BE2C (cell line): ENCODE results near the gene GASK1A.

Source experiments
- DNase-seq: peaks from one replicate; pipeline ENCODE4 v3.0.0-alpha.2; 2020
- H3K27me3 ChIP-seq: fragments of 250-450 bp; sonication (Bioruptor Pico); 2 replicates; pipeline ENCODE4 v1.5.1; 2020; ENCODE audit warnings: mild to moderate bottlenecking
- H3K36me3 ChIP-seq: fragments of 250-450 bp; sonication (Bioruptor Pico); 2 replicates; pipeline ENCODE4 v1.5.1; 2020; ENCODE audit warnings: mild to moderate bottlenecking
- H3K4me1 ChIP-seq: fragments of 250-450 bp; sonication (Bioruptor Pico); 2 replicates; pipeline ENCODE4 v1.5.1; 2020
- H3K4me3 ChIP-seq: 2 replicates; pipeline ENCODE4 v1.5.1; 2011; ENCODE audit warnings: low read depth, low read length
- H3K9me3 ChIP-seq: fragments of 250-450 bp; sonication (Bioruptor Pico); 2 replicates; pipeline ENCODE4 v1.5.1; 2020
- TF ChIP-seq, protein P1 (sequence below): IDR thresholded peaks from 2 replicates; pipeline ENCODE4 v1.5.1; 2012; ENCODE audit warnings: mild to moderate bottlenecking, low read depth, low read length

Gene GASK1A

DNA sequence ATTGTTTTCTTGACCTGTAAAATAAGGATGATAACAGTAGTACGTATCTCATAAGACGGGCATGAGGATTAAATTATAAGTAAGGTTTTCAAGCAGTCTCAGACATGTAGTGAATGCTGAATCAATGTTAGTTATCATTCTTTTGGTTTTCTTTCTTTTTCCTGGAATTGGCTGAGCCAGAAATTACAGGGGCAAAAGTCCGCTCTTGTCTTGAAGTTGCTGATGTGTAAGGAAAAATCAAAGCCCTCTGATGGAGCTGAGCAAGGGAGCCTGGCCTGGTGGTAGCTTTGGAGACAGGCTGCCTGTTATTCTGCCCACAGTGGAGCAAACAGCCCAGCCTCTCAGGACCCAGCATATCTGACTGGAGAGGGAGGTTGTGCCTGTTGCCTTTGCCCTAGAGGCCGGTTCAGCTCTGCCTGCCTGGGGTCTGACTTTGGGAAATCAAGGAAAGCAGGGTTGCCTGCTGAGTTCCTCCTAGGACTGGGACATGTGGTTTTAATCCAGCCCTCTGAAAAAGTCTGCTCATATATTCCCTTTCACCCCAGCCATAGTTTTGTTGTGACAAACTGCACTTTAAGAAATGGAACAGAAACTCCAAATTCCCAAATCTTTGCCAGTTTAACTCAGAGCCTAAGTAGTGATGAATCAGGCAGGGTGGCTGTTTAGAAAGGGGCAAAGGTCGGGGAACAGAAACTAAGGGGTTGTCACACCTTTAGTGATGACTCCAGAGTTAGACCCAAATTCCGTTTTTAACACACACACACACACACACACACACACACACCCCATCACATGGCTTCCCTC is 40.1 kb downstream of the GASK1A start:
- Histone ChIP-seq H3K4me1 (no peaks in the 10 kb centered on the region), H3K9me3 (no peaks in the 10 kb centered on the region), H3K27me3 (no peaks in the 10 kb centered on the region), H3K36me3 (no peaks in the 10 kb centered on the region), H3K4me3 (no peak overlapping the region)
- no peak for DNase-seq
- TF ChIP-seq, protein P1, sequence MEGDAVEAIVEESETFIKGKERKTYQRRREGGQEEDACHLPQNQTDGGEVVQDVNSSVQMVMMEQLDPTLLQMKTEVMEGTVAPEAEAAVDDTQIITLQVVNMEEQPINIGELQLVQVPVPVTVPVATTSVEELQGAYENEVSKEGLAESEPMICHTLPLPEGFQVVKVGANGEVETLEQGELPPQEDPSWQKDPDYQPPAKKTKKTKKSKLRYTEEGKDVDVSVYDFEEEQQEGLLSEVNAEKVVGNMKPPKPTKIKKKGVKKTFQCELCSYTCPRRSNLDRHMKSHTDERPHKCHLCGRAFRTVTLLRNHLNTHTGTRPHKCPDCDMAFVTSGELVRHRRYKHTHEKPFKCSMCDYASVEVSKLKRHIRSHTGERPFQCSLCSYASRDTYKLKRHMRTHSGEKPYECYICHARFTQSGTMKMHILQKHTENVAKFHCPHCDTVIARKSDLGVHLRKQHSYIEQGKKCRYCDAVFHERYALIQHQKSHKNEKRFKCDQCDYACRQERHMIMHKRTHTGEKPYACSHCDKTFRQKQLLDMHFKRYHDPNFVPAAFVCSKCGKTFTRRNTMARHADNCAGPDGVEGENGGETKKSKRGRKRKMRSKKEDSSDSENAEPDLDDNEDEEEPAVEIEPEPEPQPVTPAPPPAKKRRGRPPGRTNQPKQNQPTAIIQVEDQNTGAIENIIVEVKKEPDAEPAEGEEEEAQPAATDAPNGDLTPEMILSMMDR = no peak

- H3K9me3 ChIP-seq = no peaks in the 10 kb centered on the region
- DNase-seq = no peak
- H3K27me3 ChIP-seq = no peaks in the 10 kb centered on the region
- no peaks in the 10 kb centered on the region for H3K36me3 ChIP-seq
- TF ChIP-seq, protein P1 = no peak
- H3K4me3 ChIP-seq = no peak overlapping the region
- H3K4me1 ChIP-seq = no peaks in the 10 kb centered on the region
These were observed 40.7 kb downstream of the GASK1A start for GRCh38 chr3:43019826-43020225.

- no peaks in the 10 kb centered on the region for H3K9me3 ChIP-seq
- no peaks in the 10 kb centered on the region for H3K4me1 ChIP-seq
- no peaks in the 10 kb centered on the region for H3K27me3 ChIP-seq
- DNase-seq = no peak
- H3K4me3 ChIP-seq = no peak overlapping the region
- TF ChIP-seq, protein P1 = no peak
- no peaks in the 10 kb centered on the region for H3K36me3 ChIP-seq
These were observed 42.1 kb downstream of the GASK1A start for GRCh38 chr3:43021186-43021585.

- H3K9me3 ChIP-seq = no peaks in the 10 kb centered on the region
- H3K4me3 ChIP-seq = no peak overlapping the region
- DNase-seq = no peak
- TF ChIP-seq, protein P1 = no peak
- H3K36me3 ChIP-seq = no peaks in the 10 kb centered on the region
- no peaks in the 10 kb centered on the region for H3K27me3 ChIP-seq
- no peaks in the 10 kb centered on the region for H3K4me1 ChIP-seq
These were observed 43.0 kb downstream of the GASK1A start for GRCh38 chr3:43022121-43022520.

DNA sequence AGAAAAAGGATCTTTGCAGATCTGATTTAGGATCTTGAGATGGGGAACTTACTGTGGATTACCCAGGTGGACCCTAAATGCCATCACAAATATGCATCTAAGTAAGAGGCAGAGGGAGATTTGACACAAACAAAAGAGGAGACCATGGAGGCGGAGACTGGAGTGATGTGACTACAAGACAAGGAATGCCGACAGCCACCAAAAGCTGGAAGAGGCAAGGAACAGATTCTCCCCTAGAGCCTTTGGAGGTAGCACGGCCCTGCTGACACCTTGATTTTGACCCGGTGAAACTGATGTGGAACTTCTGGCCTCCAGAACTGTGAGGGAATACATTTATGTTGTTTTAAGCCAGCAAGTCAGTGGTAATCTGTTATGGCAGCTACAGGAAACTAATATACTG is 44.0 kb downstream of the GASK1A start:
- Histone ChIP-seq H3K36me3 (no peaks in the 10 kb centered on the region), H3K4me3 (no peak overlapping the region), H3K4me1 (no peaks in the 10 kb centered on the region), H3K9me3 (no peaks in the 10 kb centered on the region), H3K27me3 (no peaks in the 10 kb centered on the region)
- TF ChIP-seq, protein P1 = no peak
- DNase-seq = no peak

DNA sequence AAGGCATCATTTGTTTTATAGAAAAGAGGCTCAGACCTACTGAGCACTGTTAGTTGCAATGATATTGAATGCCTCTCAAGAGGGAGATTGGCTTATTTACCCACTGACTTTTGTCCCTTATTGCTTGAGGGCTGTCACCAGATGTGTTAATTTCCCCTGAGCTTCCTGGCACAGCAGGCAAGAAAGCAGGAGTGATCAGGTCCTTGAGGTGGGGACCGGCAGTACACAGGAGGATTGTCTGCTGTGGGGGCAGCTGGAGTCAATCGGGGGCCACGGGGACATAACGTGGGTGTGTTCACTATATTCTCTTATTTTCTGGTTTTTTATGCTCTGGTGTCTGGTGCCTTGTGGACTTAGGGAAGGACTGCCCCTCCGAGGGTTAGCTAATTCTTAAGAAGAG is 44.6 kb downstream of the GASK1A start:
- TF ChIP-seq, protein P1 = no peak
- Histone ChIP-seq H3K9me3 (no peaks in the 10 kb centered on the region), H3K4me3 (no peak overlapping the region), H3K4me1 (no peaks in the 10 kb centered on the region), H3K36me3 (no peaks in the 10 kb centered on the region), H3K27me3 (no peaks in the 10 kb centered on the region)
- no peak for DNase-seq
